ENCODE measurements around the gene FILIP1L. TPM values are rescaled to one million over a fixed set of nuclear protein-coding genes. Genes with fewer than 3 reads are reported as not detected.

The FILIP1L gene
- total and polyA plus RNA-seq, 2 of the 13 experiments (the other 11 are each of a cell fraction or from before 2014, with no cell fraction given) = 8.1 to 187 TPM

- no peak for TF ChIP-seq ARID3A (IDR thresholded peaks at IDR 0.05; ENCODE audit: low read depth, low read length)
- TF ChIP-seq ZNF670 (CRISPR knock-in tag; IDR thresholded peaks at IDR 0.05; ENCODE audit: borderline replicate concordance) = peak; percentile 96
- peak; percentile 68; the same call in 1 of the 2 replicates for TF ChIP-seq ZNF335 (CRISPR knock-in tag; IDR thresholded peaks at IDR 0.05)
- TF ChIP-seq TOPORS (CRISPR knock-in tag; IDR thresholded peaks at IDR 0.05) = no peak
- TF ChIP-seq FOXO1 (CRISPR knock-in tag; IDR thresholded peaks at IDR 0.05) = peak; percentile 51; the same call in 1 of the 2 replicates
- no peak for TF ChIP-seq ZNF841 (CRISPR knock-in tag; IDR thresholded peaks at IDR 0.05; ENCODE audit: borderline replicate concordance)
- TF ChIP-seq E2F5 (CRISPR knock-in tag; conservative IDR thresholded peaks at IDR 0.05) = peak; percentile 96
- no peak for TF ChIP-seq RFXAP (CRISPR knock-in tag; IDR thresholded peaks at IDR 0.05; ENCODE audit: borderline replicate concordance)
- TF ChIP-seq EHMT2 (IDR thresholded peaks at IDR 0.05; ENCODE audit: borderline replicate concordance, low read depth, low read length) = no peak
- TF ChIP-seq CERS6 (CRISPR knock-in tag; IDR thresholded peaks at IDR 0.05) = no peak
- no peak for TF ChIP-seq ZNF629 (CRISPR knock-in tag; conservative IDR thresholded peaks at IDR 0.05)
- TF ChIP-seq EZH2 (conservative IDR thresholded peaks at IDR 0.05; ENCODE audit: low read depth, low read length) = no peak
- TF ChIP-seq TCF7L2 (IDR thresholded peaks at IDR 0.05; ENCODE audit: low read depth, low read length) = no peak
- peak; percentile 76 for TF ChIP-seq ZFY (CRISPR knock-in tag; IDR thresholded peaks at IDR 0.05)
- TF ChIP-seq ZNF281 (CRISPR knock-in tag; IDR thresholded peaks at IDR 0.05; ENCODE audit: borderline replicate concordance) = no peak
- TF ChIP-seq NFKB2 (CRISPR knock-in tag; IDR thresholded peaks at IDR 0.05; ENCODE audit: borderline replicate concordance) = peak; percentile 69; the same call in 1 of the 2 replicates
- TF ChIP-seq ZFP91 (CRISPR knock-in tag; IDR thresholded peaks at IDR 0.05; ENCODE audit: borderline replicate concordance) = peak; percentile 86; the same call in 1 of the 2 replicates
Measured at GRCh38 chr3:99817437-99818240, 296.7 kb downstream of the FILIP1L start, which contains the start of gene CMSS1 (continued).

Measured in HepG2 (cell line).